Fibroblast of the aortic adventitia (primary cell): ENCODE data around the gene DPP6. TPM values are rescaled to one million over a fixed set of nuclear protein-coding genes. Genes with fewer than 3 reads are reported as not detected.
A peak's percentile ranks its signal among the peaks of the same experiment; 100 is the strongest.

Source experiments
- DNase-seq: peaks from one replicate; pipeline ENCODE4 v3.0.0-alpha.2; 2010; ENCODE audit warnings: low read depth
- H3K4me3 ChIP-seq: 2 replicates; pipeline ENCODE4 v1.5.1; 2011; ENCODE audit warnings: low read depth, mild to moderate bottlenecking, control low read depth, low read length, moderate library complexity
- total RNA-seq: library from RNA; depleted of rRNA; stranded (reverse); fragments of >200 nt; gene quantifications from 2 replicates; pipeline ENCODE4 v1.2.3, GENCODE V29; 2012; ENCODE audit warnings: low replicate concordance
- TF ChIP-seq, protein P1 (sequence below): IDR thresholded peaks from 2 replicates; pipeline ENCODE4 v1.5.1; 2011; ENCODE audit warnings: mild to moderate bottlenecking, low read length, control low read depth, inconsistent platforms; ENCODE audit not compliant: insufficient read depth

DPP6 gene
- total RNA-seq, 1 donor = not detected

DNA sequence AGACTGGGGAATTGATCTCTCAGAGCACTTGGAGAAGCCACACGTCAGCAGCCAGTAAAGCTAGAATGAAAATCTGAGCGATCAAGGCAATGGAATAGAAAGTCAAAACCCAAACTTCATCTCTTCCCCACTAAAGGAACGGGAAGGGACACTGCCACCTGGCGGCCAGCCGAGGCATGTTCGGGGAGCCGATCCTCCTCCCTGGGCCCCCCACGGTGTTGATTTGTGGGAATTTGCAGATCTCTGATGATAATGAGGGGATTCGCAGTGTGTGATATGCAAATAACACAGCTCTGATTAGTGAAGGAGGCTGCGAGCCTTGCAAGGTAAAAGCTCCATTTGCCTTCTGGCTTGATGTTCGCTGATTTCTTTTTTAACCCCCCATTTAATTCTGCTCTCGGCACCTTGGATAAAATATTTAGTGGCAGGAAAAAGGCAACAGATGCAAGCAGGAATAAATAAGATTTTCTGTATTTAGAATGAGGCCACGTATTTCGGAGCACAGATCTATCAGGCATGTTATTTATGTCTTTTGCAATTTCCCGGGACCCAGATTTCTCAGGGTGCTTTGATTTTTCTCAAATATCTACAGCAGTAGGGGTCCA, 692.2 kb downstream of the DPP6 start:
- no peak overlapping the region for H3K4me3 ChIP-seq
- TF ChIP-seq, protein P1, sequence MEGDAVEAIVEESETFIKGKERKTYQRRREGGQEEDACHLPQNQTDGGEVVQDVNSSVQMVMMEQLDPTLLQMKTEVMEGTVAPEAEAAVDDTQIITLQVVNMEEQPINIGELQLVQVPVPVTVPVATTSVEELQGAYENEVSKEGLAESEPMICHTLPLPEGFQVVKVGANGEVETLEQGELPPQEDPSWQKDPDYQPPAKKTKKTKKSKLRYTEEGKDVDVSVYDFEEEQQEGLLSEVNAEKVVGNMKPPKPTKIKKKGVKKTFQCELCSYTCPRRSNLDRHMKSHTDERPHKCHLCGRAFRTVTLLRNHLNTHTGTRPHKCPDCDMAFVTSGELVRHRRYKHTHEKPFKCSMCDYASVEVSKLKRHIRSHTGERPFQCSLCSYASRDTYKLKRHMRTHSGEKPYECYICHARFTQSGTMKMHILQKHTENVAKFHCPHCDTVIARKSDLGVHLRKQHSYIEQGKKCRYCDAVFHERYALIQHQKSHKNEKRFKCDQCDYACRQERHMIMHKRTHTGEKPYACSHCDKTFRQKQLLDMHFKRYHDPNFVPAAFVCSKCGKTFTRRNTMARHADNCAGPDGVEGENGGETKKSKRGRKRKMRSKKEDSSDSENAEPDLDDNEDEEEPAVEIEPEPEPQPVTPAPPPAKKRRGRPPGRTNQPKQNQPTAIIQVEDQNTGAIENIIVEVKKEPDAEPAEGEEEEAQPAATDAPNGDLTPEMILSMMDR = peak; percentile 29
- no peak for DNase-seq

DNA sequence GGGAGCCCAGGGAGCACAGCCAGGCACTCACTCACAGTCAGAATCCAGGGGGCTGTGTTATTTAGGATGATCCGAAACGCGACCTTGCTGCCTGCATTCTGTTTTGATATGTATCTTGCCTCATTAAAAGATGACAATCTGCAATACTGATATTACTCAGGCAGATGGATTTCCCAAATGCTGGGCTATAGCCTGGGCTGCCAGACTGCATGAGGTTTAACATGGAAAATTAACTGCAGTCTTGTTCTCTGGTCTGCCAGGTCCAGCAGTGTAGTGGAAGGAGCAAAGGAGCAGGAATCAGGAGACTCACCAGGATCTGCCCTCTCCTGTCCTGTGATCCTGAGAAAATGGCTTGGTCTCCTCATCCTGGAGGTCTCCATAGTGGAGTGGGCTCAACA, 692.7 kb downstream of the DPP6 start:
- TF ChIP-seq, protein P1 = no peak
- DNase-seq = no peak
- no peak overlapping the region for H3K4me3 ChIP-seq

DNA sequence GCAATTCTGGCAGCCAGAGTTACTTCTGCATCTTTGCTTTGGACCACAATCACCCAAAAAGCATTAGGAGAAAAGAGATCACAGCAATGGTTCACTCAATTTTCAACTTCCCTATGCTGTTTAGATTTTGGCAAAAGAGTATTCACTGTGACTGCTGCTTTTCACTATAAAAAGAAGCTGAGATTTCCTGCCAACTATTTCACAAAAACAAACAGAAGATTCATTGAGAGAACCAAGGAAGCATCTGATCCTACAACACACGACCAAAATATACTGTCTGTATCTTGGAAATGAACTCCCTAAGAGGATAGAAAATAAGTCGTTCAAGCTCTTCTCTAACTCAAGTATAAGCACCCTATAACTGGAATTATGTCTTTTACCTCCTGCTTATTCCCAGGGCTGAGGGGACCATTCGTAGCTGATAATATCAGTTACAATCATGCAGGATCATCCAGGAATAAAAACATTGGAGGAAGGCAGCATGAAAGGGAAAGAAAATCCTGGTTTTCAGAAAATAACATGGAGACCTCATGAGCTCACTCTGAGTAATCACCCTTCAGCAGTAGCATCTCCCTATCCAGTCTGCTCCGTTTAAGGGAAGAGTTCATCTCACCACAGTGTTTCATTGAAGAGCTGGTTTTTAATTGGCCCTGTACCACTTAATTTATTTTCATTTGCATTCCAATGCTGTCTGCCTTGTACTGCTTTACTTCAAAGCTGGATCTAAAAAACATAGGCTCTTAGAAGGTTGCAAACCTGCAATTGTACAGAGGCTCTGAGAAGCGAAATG, 694.6 kb downstream of the DPP6 start:
- TF ChIP-seq, protein P1 = no peak
- DNase-seq = no peak

DNA sequence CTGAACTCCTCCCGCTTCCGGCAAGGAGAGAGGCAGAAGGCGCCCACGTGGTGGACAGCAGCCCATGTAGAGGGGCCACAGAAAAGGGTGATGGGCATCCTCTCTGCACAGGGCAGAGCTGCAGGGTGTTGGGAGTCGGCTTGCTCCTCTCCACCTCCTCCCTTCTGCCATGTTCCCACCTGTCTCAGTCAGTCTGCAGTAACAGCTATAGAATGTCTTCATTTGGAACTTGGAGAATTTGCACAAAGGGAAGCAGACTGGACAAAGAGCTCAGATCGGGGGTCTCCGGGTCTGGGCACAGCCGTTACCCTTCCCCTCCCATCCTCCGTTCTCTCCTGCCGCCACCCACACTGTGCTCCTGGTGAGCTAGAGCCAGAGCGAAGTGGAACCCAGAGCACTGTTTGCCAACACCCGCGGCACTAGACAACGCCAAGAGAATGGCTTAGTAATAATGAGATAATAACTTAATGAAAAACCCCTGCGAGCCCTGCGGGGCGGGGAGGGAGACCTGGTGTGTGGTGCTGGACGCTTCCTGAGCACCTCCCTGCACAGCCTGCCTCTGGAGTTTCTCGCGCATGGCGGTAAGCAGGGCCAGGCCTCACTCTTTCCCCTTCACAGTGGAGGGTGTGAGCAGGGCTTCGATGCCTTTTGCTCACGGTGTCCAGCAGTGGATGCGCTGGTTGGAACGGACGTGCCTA, 696.0 kb downstream of the DPP6 start:
- TF ChIP-seq, protein P1 = no peak

More for the DNA sequence above, 694.6 kb downstream of the DPP6 start:
- H3K4me3 ChIP-seq = no peak overlapping the region

DNA sequence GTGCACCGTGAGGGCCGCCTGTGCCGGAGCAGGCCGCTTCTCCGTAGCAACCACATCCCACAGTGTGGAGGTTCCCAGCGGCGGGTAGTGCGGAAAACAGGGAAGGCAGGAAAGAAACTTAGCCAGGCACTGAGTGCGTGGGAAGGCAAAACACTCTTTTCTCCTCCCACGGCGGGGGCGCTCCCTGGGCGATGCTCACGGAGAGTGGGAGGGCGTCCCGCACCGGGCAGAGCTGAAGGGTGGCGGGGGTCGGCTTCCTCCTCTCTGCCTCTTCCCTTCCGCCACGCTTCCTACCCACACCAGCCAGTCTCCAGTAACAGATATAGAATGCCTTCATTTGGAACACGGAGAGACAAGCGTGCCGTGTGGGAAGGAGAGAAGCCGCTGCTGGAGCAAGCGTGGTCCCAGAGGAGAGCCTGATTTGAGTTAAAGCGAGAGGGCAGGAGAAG, 698.2 kb downstream of the DPP6 start:
- no peak overlapping the region for H3K4me3 ChIP-seq
- TF ChIP-seq, protein P1 = no peak
- no peak for DNase-seq

More for the DNA sequence above, 696.0 kb downstream of the DPP6 start:
- DNase-seq = no peak
- H3K4me3 ChIP-seq = no peak overlapping the region

DNA sequence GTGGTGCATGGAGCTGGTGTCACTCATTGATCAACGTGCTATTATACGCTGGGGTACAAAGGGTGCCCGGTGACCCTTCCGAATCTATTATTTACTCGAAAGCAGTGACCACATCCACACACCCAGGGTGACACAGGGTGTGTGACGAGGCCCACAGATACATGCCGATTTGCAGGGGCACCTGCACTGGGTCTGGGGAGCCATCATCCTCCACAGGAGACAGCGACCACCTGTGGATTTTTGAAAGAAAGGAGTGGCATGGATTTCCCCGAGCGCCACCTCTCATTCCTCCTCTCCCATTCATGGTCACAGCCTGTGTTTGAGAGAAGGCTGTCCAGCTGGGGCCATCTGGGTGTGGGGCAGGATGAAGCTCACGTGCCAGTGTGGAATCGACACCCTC, 701.0 kb downstream of the DPP6 start:
- no peak for DNase-seq
- TF ChIP-seq, protein P1 = no peak
- H3K4me3 ChIP-seq = no peak overlapping the region
